ENCODE results near the gene TMEM252.

The TMEM252 gene

GRCh38 chr9:68540712-68541535 is at the start of gene TMEM252:
Gene TMEM252 (minus strand): TSS chr9:68540883. CDS start chr9:68540814, 69 bp downstream.
- H3K27ac ChIP-seq (ENCODE audit: low read length): no peak within 1 kb of the TSS
- H3K4me1 ChIP-seq (ENCODE audit: insufficient read depth, low read length): no peaks in the 10 kb centered on the region
- no peaks in the 10 kb centered on the region for H3K36me3 ChIP-seq (ENCODE audit: insufficient read depth, low read depth, low read length)
- no peaks in the 10 kb centered on the region for H3K9me3 ChIP-seq (ENCODE audit: insufficient read depth, low read depth, low read length)
- no peak within 1 kb of the TSS for H3K9ac ChIP-seq (ENCODE audit: low read depth, low read length)
- no peak within 1 kb of the TSS for H3K4me3 ChIP-seq (ENCODE audit: low read length)
- H3K27me3 ChIP-seq (ENCODE audit: insufficient read depth, low read length): peaks cover 31% of the 10 kb centered on the region; the same call in 1 of the 2 replicates

GRCh38 chr9:68585034-68585761 is 44.5 kb upstream of the TMEM252 start:
- H3K27ac ChIP-seq (ENCODE audit: low read length): no peak overlapping the region
- no peaks in the 10 kb centered on the region for H3K4me1 ChIP-seq (ENCODE audit: insufficient read depth, low read length)
- H3K4me3 ChIP-seq (ENCODE audit: low read length): no peak overlapping the region
- H3K9me3 ChIP-seq (ENCODE audit: insufficient read depth, low read depth, low read length): no peaks in the 10 kb centered on the region
- no peaks in the 10 kb centered on the region for H3K27me3 ChIP-seq (ENCODE audit: insufficient read depth, low read length)
- H3K36me3 ChIP-seq (ENCODE audit: insufficient read depth, low read depth, low read length): no peaks in the 10 kb centered on the region
- no peak overlapping the region for H3K9ac ChIP-seq (ENCODE audit: low read depth, low read length)

GRCh38 chr9:68584189-68585033 is 43.7 kb upstream of the TMEM252 start:
- H3K4me3 ChIP-seq (ENCODE audit: low read length): no peak overlapping the region
- H3K9ac ChIP-seq (ENCODE audit: low read depth, low read length): no peak overlapping the region
- no peaks in the 10 kb centered on the region for H3K36me3 ChIP-seq (ENCODE audit: insufficient read depth, low read depth, low read length)
- H3K27ac ChIP-seq (ENCODE audit: low read length): no peak overlapping the region
- H3K27me3 ChIP-seq (ENCODE audit: insufficient read depth, low read length): no peaks in the 10 kb centered on the region
- H3K9me3 ChIP-seq (ENCODE audit: insufficient read depth, low read depth, low read length): no peaks in the 10 kb centered on the region
- H3K4me1 ChIP-seq (ENCODE audit: insufficient read depth, low read length): no peaks in the 10 kb centered on the region

- no peaks in the 10 kb centered on the region for H3K4me1 ChIP-seq (ENCODE audit: insufficient read depth, low read length)
- no peaks in the 10 kb centered on the region for H3K36me3 ChIP-seq (ENCODE audit: insufficient read depth, low read depth, low read length)
- no peaks in the 10 kb centered on the region for H3K27me3 ChIP-seq (ENCODE audit: insufficient read depth, low read length)
- no peak overlapping the region for H3K4me3 ChIP-seq (ENCODE audit: low read length)
- no peak overlapping the region for H3K27ac ChIP-seq (ENCODE audit: low read length)
- no peak overlapping the region for H3K9ac ChIP-seq (ENCODE audit: low read depth, low read length)
- no peaks in the 10 kb centered on the region for H3K9me3 ChIP-seq (ENCODE audit: insufficient read depth, low read depth, low read length)
Observed at GRCh38 chr9:68581696-68582095, 41.0 kb upstream of the TMEM252 start.

- Histone ChIP-seq H3K27me3 (ENCODE audit: insufficient read depth, low read length) (no peaks in the 10 kb centered on the region), H3K36me3 (ENCODE audit: insufficient read depth, low read depth, low read length) (no peaks in the 10 kb centered on the region), H3K9me3 (ENCODE audit: insufficient read depth, low read depth, low read length) (no peaks in the 10 kb centered on the region), H3K9ac (ENCODE audit: low read depth, low read length) (no peak overlapping the region), H3K4me1 (ENCODE audit: insufficient read depth, low read length) (no peaks in the 10 kb centered on the region), H3K4me3 (ENCODE audit: low read length) (no peak overlapping the region), H3K27ac (ENCODE audit: low read length) (no peak overlapping the region)
Observed at GRCh38 chr9:68577774-68578591, 37.3 kb upstream of the TMEM252 start.

GRCh38 chr9:68575817-68576216 is 35.1 kb upstream of the TMEM252 start:
- no peak overlapping the region for H3K4me3 ChIP-seq (ENCODE audit: low read length)
- no peak overlapping the region for H3K27ac ChIP-seq (ENCODE audit: low read length)
- no peaks in the 10 kb centered on the region for H3K27me3 ChIP-seq (ENCODE audit: insufficient read depth, low read length)
- no peaks in the 10 kb centered on the region for H3K4me1 ChIP-seq (ENCODE audit: insufficient read depth, low read length)
- no peaks in the 10 kb centered on the region for H3K9me3 ChIP-seq (ENCODE audit: insufficient read depth, low read depth, low read length)
- no peaks in the 10 kb centered on the region for H3K36me3 ChIP-seq (ENCODE audit: insufficient read depth, low read depth, low read length)
- no peak overlapping the region for H3K9ac ChIP-seq (ENCODE audit: low read depth, low read length)

GRCh38 chr9:68574150-68574549 is 33.5 kb upstream of the TMEM252 start:
- Histone ChIP-seq H3K36me3 (ENCODE audit: insufficient read depth, low read depth, low read length) (no peaks in the 10 kb centered on the region), H3K27me3 (ENCODE audit: insufficient read depth, low read length) (no peaks in the 10 kb centered on the region), H3K4me3 (ENCODE audit: low read length) (no peak overlapping the region), H3K9me3 (ENCODE audit: insufficient read depth, low read depth, low read length) (no peaks in the 10 kb centered on the region), H3K4me1 (ENCODE audit: insufficient read depth, low read length) (no peaks in the 10 kb centered on the region), H3K9ac (ENCODE audit: low read depth, low read length) (no peak overlapping the region), H3K27ac (ENCODE audit: low read length) (no peak overlapping the region)

- Histone ChIP-seq H3K4me3 (ENCODE audit: low read length) (no peak overlapping the region), H3K27me3 (ENCODE audit: insufficient read depth, low read length) (peaks cover 38% of the 10 kb centered on the region), H3K9me3 (ENCODE audit: insufficient read depth, low read depth, low read length) (no peaks in the 10 kb centered on the region), H3K4me1 (ENCODE audit: insufficient read depth, low read length) (no peaks in the 10 kb centered on the region; the same call in 1 of the 2 replicates), H3K9ac (ENCODE audit: low read depth, low read length) (no peak overlapping the region), H3K36me3 (ENCODE audit: insufficient read depth, low read depth, low read length) (no peaks in the 10 kb centered on the region), H3K27ac (ENCODE audit: low read length) (no peak overlapping the region)
Observed at GRCh38 chr9:68567565-68567964, 26.9 kb upstream of the TMEM252 start.

- H3K9me3 ChIP-seq (ENCODE audit: insufficient read depth, low read depth, low read length): no peaks in the 10 kb centered on the region
- H3K27me3 ChIP-seq (ENCODE audit: insufficient read depth, low read length): peaks cover 56% of the 10 kb centered on the region
- H3K9ac ChIP-seq (ENCODE audit: low read depth, low read length): no peak overlapping the region
- H3K4me3 ChIP-seq (ENCODE audit: low read length): 0 out of 2 replicates have a peak overlapping the region, but pooled peaks have one; percentile 5
- H3K27ac ChIP-seq (ENCODE audit: low read length): no peak overlapping the region
- no peaks in the 10 kb centered on the region for H3K36me3 ChIP-seq (ENCODE audit: insufficient read depth, low read depth, low read length)
- H3K4me1 ChIP-seq (ENCODE audit: insufficient read depth, low read length): no peaks in the 10 kb centered on the region; the same call in 1 of the 2 replicates
Observed at GRCh38 chr9:68562461-68562860, 21.8 kb upstream of the TMEM252 start.

GRCh38 chr9:68560071-68560844 is 19.6 kb upstream of the TMEM252 start:
- Histone ChIP-seq H3K9me3 (ENCODE audit: insufficient read depth, low read depth, low read length) (no peaks in the 10 kb centered on the region), H3K4me3 (ENCODE audit: low read length) (no peak overlapping the region), H3K9ac (ENCODE audit: low read depth, low read length) (no peak overlapping the region), H3K4me1 (ENCODE audit: insufficient read depth, low read length) (no peaks in the 10 kb centered on the region; the same call in 1 of the 2 replicates), H3K36me3 (ENCODE audit: insufficient read depth, low read depth, low read length) (no peaks in the 10 kb centered on the region), H3K27ac (ENCODE audit: low read length) (no peak overlapping the region), H3K27me3 (ENCODE audit: insufficient read depth, low read length) (peaks cover 53% of the 10 kb centered on the region)
